GM20000 (cell line): ENCODE results near the gene GMPR.
A peak's percentile ranks its signal among the peaks of the same experiment; 100 is the strongest.

ENCODE experiments used
- DNase-seq: peaks from one replicate; pipeline ENCODE4 v3.0.0; 2012; ENCODE audit warnings: low spot score
- TF ChIP-seq, protein P1 (sequence below): IDR thresholded peaks from 2 replicates; pipeline ENCODE4 v1.5.1; 2012; ENCODE audit warnings: mild to moderate bottlenecking, control low read depth; ENCODE audit errors: extremely low read depth, missing control alignments

Gene GMPR

DNA sequence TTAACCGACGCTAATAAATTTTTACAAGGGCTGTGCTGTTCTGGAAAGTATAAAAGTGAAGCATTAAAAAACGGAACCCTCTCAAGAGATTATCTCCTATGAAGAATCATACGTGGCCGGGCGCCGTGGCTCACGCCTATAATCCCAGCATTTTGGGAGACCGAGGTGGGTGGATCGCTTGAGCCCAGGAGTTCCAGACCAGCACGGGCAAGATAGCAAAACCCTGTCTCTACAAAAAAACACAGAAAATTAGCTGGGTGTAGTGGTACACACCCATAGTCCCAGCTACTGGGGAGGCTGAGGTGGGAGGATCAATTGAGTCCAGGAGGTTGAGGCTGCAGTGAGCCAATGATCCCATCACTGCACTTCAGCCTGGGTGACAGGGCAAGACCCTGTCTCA lies 83.4 kb downstream of the GMPR start:
- DNase-seq = no peak

DNA sequence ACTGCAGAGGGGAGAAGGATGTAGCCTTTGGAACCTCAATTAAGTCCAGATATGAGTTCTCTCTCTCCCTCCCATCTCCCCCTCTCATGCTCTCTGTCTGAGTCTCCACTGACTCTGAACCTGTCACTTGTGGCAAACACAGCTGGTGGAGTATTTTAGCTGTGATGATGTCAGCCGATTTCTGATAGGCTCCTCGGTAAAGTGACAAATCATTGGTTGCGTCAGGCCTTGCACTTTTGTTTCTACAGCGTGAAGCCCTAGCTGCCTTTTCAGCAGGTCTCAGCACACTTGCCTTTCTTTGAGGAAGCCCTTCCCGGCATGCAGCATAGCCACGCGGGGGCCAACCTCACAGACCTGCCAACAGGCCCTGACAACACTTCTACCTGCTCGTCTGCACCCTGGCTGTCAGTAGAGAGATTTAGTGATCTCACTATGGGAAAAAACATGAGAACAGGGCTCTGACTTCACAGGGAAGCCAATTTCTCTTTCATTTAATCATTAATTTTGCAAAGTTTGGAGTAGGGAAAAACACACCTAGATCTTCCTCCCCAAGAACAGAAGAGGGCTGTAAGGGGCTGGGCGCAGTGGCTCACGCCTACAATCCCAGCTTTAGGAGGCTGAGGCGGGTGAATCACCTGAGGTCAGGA lies 84.4 kb downstream of the GMPR start:
- peak; percentile 87 for DNase-seq

More for the DNA sequence above, 83.4 kb downstream of the GMPR start:
- TF ChIP-seq, protein P1, sequence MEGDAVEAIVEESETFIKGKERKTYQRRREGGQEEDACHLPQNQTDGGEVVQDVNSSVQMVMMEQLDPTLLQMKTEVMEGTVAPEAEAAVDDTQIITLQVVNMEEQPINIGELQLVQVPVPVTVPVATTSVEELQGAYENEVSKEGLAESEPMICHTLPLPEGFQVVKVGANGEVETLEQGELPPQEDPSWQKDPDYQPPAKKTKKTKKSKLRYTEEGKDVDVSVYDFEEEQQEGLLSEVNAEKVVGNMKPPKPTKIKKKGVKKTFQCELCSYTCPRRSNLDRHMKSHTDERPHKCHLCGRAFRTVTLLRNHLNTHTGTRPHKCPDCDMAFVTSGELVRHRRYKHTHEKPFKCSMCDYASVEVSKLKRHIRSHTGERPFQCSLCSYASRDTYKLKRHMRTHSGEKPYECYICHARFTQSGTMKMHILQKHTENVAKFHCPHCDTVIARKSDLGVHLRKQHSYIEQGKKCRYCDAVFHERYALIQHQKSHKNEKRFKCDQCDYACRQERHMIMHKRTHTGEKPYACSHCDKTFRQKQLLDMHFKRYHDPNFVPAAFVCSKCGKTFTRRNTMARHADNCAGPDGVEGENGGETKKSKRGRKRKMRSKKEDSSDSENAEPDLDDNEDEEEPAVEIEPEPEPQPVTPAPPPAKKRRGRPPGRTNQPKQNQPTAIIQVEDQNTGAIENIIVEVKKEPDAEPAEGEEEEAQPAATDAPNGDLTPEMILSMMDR = no peak

DNA sequence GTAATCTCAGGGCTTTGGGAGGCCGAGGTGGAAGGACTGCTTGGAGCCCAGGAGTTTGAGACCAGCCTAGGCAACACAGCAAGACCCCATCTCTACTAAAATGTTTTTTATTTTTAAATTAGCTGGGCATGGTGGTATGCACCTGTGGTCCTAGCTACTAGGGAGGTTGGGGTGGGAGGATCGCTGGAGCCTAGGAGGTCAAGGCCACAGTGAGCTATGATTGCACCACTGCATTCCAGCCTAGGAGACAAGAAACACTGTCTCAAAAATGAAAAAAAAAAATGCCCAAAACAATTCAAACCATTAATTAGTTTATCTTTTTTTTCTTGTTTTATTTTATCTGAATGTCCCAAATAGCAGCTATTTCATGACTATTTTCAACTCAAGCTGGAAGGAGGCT lies 85.8 kb downstream of the GMPR start:
- TF ChIP-seq, protein P1 = no peak
- no peak for DNase-seq

More for the DNA sequence above, 84.4 kb downstream of the GMPR start:
- TF ChIP-seq, protein P1 = no peak

DNA sequence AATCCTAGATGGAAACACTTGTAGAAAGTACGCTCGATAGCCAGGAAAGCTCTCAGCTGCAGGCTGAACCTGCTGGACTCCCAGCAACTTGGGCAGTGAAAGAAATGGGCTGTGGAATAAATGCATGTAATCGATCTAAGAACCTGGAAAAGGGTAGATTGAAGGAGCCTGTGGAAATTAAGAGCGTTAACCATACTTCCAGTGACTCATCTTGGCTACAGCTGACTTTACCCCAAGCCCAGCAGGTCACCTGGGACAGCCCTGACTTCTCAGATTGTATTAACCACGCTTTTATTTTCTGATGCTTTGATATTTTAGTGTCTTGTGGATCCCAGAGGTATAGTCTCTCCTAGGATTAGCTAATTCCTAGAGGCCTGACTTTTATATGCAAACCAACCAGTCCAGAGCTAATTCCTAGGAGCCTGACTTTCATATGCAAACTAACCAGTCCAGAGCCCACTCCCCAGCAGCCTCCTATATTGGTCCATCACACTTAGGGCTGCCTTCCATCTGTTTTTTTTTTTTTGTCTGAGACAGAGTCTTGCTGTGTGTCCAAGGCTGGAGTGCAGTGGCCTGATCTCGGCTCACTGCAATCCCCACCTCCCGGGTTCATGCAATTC lies 86.3 kb downstream of the GMPR start:
- TF ChIP-seq, protein P1 = no peak
- no peak for DNase-seq

DNA sequence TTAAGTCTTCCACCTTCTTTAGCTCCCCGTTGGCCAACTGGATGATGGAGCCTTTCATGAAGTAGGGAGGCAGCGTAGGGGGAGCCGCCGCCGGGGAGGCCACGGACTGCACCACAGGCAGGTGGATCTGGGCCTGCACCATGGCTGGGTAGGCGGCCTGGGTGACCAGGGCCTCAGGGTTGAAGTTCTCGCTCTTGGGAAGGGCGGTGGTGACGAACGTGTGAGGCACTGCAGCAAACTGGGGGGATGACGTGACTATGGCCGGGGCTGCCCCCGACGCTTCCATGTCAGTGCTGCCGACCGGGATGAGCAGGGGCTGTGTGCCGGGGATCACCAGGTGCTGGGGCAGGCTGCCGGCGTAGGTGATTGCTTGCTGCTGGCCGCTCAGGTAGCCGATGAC lies 88.1 kb downstream of the GMPR start:
- no peak for DNase-seq
- TF ChIP-seq, protein P1 = no peak

DNA sequence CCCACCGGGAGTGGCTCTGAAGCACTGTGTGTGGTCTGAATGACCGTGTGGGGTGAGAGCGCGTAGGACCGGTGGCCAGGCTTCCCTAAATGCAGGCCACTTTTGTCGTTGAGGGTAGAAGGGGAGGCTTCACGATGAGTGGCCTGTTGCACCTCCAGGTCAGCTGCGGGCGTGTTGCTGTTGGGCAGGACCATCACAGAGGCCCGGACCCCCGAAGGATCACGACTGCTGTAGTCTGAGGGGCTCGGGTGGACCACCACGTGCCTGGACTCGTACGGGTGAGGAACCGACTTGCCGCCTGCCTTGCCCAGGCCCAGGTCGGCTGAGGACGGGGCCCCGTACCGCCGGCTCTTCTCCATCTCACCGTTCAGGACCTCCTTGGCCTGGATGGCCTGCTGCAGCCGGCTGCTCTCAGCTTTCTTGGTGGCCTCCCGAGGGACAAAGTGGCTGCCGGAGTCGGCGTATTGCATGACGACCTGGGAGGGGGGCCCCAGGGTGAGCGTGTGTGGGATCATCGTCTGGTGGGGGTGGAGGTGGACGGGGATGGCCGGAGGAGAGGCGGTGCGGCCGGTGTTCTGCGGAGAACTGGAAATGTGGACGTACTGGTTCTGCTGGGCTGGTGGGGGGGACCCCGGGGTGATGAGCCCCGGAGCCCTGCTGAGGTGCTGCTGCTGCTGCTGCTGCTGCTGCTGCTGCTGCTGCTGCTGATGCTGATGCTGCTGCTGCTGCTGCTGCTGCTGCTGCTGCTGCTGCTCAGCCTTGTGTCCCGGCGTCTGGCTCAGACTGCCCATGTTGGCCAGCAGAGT lies 88.8 kb downstream of the GMPR start:
- no peak for DNase-seq
- TF ChIP-seq, protein P1 = no peak

DNA sequence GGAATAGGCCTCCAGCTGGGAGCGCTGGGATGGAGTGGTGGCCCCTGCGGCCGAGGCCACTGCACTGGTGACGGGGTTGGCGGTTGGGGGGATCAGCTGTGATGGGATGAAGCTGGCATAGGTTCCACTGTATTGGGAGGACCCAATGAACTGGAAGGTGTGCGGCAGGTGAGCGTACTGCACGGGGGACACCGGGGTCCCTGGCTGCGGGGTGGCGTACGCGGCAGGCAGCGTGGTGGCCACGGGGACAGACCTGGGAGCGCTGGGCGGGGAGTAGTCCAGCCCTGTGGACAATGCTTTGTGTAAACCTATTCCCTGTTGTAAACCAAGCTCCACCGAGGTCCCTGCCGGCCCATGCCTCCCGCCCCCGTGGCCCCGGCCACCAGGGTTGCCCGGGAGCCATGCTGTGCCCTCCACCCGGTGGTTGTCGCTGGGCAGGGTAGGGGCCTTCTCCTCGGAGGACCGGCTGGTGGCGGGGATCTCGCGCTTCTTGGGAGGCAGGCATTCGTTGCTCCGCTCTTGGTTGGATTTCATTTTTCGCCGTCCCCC lies 89.5 kb downstream of the GMPR start:
- TF ChIP-seq, protein P1 = no peak
- DNase-seq = no peak
